C1 segment of cervical spinal cord (tissue), 14 donors: Measurements from ENCODE around the gene PCSK1.
A peak's percentile ranks its signal among the peaks of the same experiment; 100 is the strongest.

Experiments
- DNase-seq, 14 donors: peaks; one replicate each; lab custom pipeline; 2025; lab: John Stamatoyannopoulos, UW

The PCSK1 gene

GRCh38 chr5:96433066-96433447 is at the start of gene PCSK1:
TSS of gene PCSK1 (minus strand) at chr5:96433248. CDS start at chr5:96433042, 206 bp downstream.
- DNase-seq, result peak in 1 of 14 donors; percentile 8

GRCh38 chr5:96481867-96482266 is 48.8 kb upstream of the PCSK1 start:
- no peak for DNase-seq

GRCh38 chr5:96481009-96481786 is 48.1 kb upstream of the PCSK1 start:
- DNase-seq, result no peak

- no peak for DNase-seq
These were observed 45.9 kb upstream of the PCSK1 start for GRCh38 chr5:96478983-96479382.

GRCh38 chr5:96476654-96477053 is 43.6 kb upstream of the PCSK1 start:
- no peak for DNase-seq

- DNase-seq, result no peak
These were observed 41.0 kb upstream of the PCSK1 start for GRCh38 chr5:96474073-96474472.

- no peak for DNase-seq
These were observed 40.1 kb upstream of the PCSK1 start for GRCh38 chr5:96473155-96473554.

GRCh38 chr5:96470785-96471184 is 37.7 kb upstream of the PCSK1 start:
- no peak for DNase-seq

GRCh38 chr5:96468956-96469355 is 35.9 kb upstream of the PCSK1 start:
- no peak for DNase-seq

- no peak for DNase-seq
These were observed 30.0 kb upstream of the PCSK1 start for GRCh38 chr5:96463091-96463490.

- no peak for DNase-seq
These were observed 26.5 kb upstream of the PCSK1 start for GRCh38 chr5:96459313-96460121.

GRCh38 chr5:96458176-96458575 is 25.1 kb upstream of the PCSK1 start:
- DNase-seq, result no peak

GRCh38 chr5:96455789-96456188 is 22.7 kb upstream of the PCSK1 start:
- no peak for DNase-seq

- DNase-seq, result no peak
These were observed 20.3 kb upstream of the PCSK1 start for GRCh38 chr5:96453394-96453793.

- DNase-seq, result no peak
These were observed 14.9 kb upstream of the PCSK1 start for GRCh38 chr5:96447949-96448348.

GRCh38 chr5:96440185-96440538 is 7.1 kb upstream of the PCSK1 start:
- no peak for DNase-seq

GRCh38 chr5:96439477-96440184 is 6.6 kb upstream of the PCSK1 start:
- no peak for DNase-seq

- peak in 5 of 14 donors; percentile 3 to 19 (median 15) for DNase-seq
These were observed 1.2 kb upstream of the PCSK1 start for GRCh38 chr5:96434201-96434645.

GRCh38 chr5:96432216-96433065 is 607 bp downstream of the PCSK1 start:
- DNase-seq, result peak in 1 of 14 donors; percentile 2

GRCh38 chr5:96431376-96432187 is 1.5 kb downstream of the PCSK1 start:
- DNase-seq, result no peak
